SK-N-SH treated with all-trans-retinoic acid at 6 μM for 48 hours (cell line): Measurements from ENCODE around the gene QSER1.

ENCODE experiments used
- ATAC-seq: fragments of 200-7000 bp; cut with Tn5 transposase; 3 replicates; pipeline ENCODE4 v1.9.1; 2020; ENCODE audit warnings: mild to moderate bottlenecking, moderate library complexity
- ARNTL ChIP-seq: fragments of 450-650 bp; formaldehyde crosslinking; IDR thresholded peaks from 2 replicates; pipeline ENCODE4 v1.5.0; 2020; ENCODE audit warnings: low read depth, mild to moderate bottlenecking, moderate library complexity, borderline replicate concordance
- BACH2 ChIP-seq: fragments of 250-450 bp; sonication (Bioruptor Pico); IDR thresholded peaks from 2 replicates; pipeline ENCODE4 v1.9.0; 2021; ENCODE audit warnings: mild to moderate bottlenecking, borderline replicate concordance
- CREB5 ChIP-seq: fragments of 250-450 bp; sonication (Bioruptor Pico); IDR thresholded peaks from 2 replicates; pipeline ENCODE4 v1.5.1; 2020; ENCODE audit warnings: low read depth, mild to moderate bottlenecking, moderate library complexity
- CSDC2 ChIP-seq: fragments of 250-450 bp; sonication (Bioruptor Pico); IDR thresholded peaks from 2 replicates; pipeline ENCODE4 v1.5.0; 2020; ENCODE audit warnings: mild to moderate bottlenecking, moderate library complexity
- CSRNP3 ChIP-seq: fragments of 250-450 bp; sonication (Bioruptor Pico); IDR thresholded peaks from 2 replicates; pipeline ENCODE4 v1.5.1; 2021; ENCODE audit warnings: mild to moderate bottlenecking, moderate library complexity
- ESRRG ChIP-seq: fragments of 250-450 bp; sonication (Bioruptor Pico); IDR thresholded peaks from 2 replicates; pipeline ENCODE4 v1.6.1; 2021; ENCODE audit warnings: mild to moderate bottlenecking
- GLIS3 ChIP-seq: fragments of 250-450 bp; sonication (Bioruptor Pico); IDR thresholded peaks from 2 replicates; pipeline ENCODE4 v1.5.0; 2020; ENCODE audit warnings: mild to moderate bottlenecking, moderate library complexity
- OSR1 ChIP-seq: fragments of 250-450 bp; sonication (Bioruptor Pico); IDR thresholded peaks from 2 replicates; pipeline ENCODE4 v1.8.0; 2022; ENCODE audit warnings: moderate library complexity, mild to moderate bottlenecking, inconsistent platforms
- PATZ1 ChIP-seq: fragments of 250-450 bp; sonication (Bioruptor Pico); IDR thresholded peaks from 2 replicates; pipeline ENCODE4 v1.8.0; 2020; ENCODE audit warnings: mild to moderate bottlenecking, moderate library complexity, borderline replicate concordance
- POU6F1 ChIP-seq: fragments of 250-450 bp; sonication (Bioruptor Pico); IDR thresholded peaks from 2 replicates; pipeline ENCODE4 v1.8.0; 2021; ENCODE audit warnings: low read depth, mild to moderate bottlenecking, moderate library complexity, borderline replicate concordance
- RARB ChIP-seq: fragments of 250-450 bp; sonication (Bioruptor Pico); IDR thresholded peaks from 2 replicates; pipeline ENCODE4 v1.8.0; 2021; ENCODE audit warnings: mild to moderate bottlenecking, moderate library complexity
- TCF4 ChIP-seq: fragments of 250-450 bp; sonication (Bioruptor Pico); IDR thresholded peaks from 2 replicates; pipeline ENCODE4 v1.8.0; 2021; ENCODE audit warnings: mild to moderate bottlenecking, moderate library complexity, borderline replicate concordance
- TOX ChIP-seq: fragments of 250-450 bp; sonication (Bioruptor Pico); IDR thresholded peaks from 2 replicates; pipeline ENCODE4 v1.8.0; 2021; ENCODE audit warnings: mild to moderate bottlenecking, moderate library complexity, borderline replicate concordance
- TSHZ2 ChIP-seq: fragments of 250-450 bp; sonication (Bioruptor Pico); IDR thresholded peaks from 2 replicates; pipeline ENCODE4 v1.5.0; 2020; ENCODE audit warnings: mild to moderate bottlenecking, moderate library complexity
- ZC3H10 ChIP-seq: fragments of 250-450 bp; sonication (Bioruptor Pico); IDR thresholded peaks from 2 replicates; pipeline ENCODE4 v1.5.1; 2021; ENCODE audit warnings: mild to moderate bottlenecking, moderate library complexity
- ZFP3 ChIP-seq: fragments of 250-450 bp; sonication (Bioruptor Pico); IDR thresholded peaks from 2 replicates; pipeline ENCODE4 v1.5.0; 2020; ENCODE audit warnings: mild to moderate bottlenecking, moderate library complexity
- ZFP30 ChIP-seq: fragments of 450-650 bp; formaldehyde crosslinking; IDR thresholded peaks from 2 replicates; pipeline ENCODE4 v1.5.0; 2022; ENCODE audit warnings: mild to moderate bottlenecking, moderate library complexity
- ZNF565 ChIP-seq: fragments of 450-650 bp; formaldehyde crosslinking; conservative IDR thresholded peaks from 2 replicates; pipeline ENCODE4 v1.5.0; 2020; ENCODE audit warnings: low read depth, mild to moderate bottlenecking, moderate library complexity
- ZNF70 ChIP-seq: fragments of 450-650 bp; formaldehyde crosslinking; IDR thresholded peaks from 2 replicates; pipeline ENCODE4 v1.5.0; 2020; ENCODE audit warnings: mild to moderate bottlenecking, moderate library complexity
- ZNF8 ChIP-seq: fragments of 450-650 bp; formaldehyde crosslinking; IDR thresholded peaks from 2 replicates; pipeline ENCODE4 v1.5.0; 2020; ENCODE audit warnings: mild to moderate bottlenecking, moderate library complexity

Gene QSER1

GRCh38 chr11:32918427-32918826, 25.8 kb downstream of the QSER1 start:
- TF ChIP-seq ARNTL, result no peak
- TF ChIP-seq GLIS3, result no peak
- TF ChIP-seq RARB (CRISPR knock-in tag), result no peak
- TF ChIP-seq TSHZ2 (CRISPR knock-in tag), result no peak
- no peak for TF ChIP-seq POU6F1
- TF ChIP-seq TCF4 (CRISPR knock-in tag), result no peak
- TF ChIP-seq CSRNP3, result no peak
- TF ChIP-seq BACH2, result no peak
- no peak for TF ChIP-seq ZFP30 (CRISPR knock-in tag)
- TF ChIP-seq ZFP3 (CRISPR knock-in tag), result no peak
- TF ChIP-seq OSR1, result no peak
- TF ChIP-seq ZNF70 (CRISPR knock-in tag), result no peak
- TF ChIP-seq PATZ1 (CRISPR knock-in tag), result no peak
- TF ChIP-seq TOX (CRISPR knock-in tag), result no peak
- no peak for TF ChIP-seq ZNF8
- no peak for TF ChIP-seq ZC3H10 (CRISPR knock-in tag)
- TF ChIP-seq CSDC2, result no peak
- TF ChIP-seq, all 23 proteins: peak for 0
- ATAC-seq, result peak; percentile 70

GRCh38 chr11:32919338-32919737, 26.7 kb downstream of the QSER1 start:
- no peak for ATAC-seq

More at GRCh38 chr11:32919338-32919737, 26.7 kb downstream of the QSER1 start:
- TF ChIP-seq ARNTL, result no peak
- no peak for TF ChIP-seq ZNF70 (CRISPR knock-in tag)
- no peak for TF ChIP-seq CSDC2
- TF ChIP-seq CREB5 (CRISPR knock-in tag), result no peak
- no peak for TF ChIP-seq ESRRG (CRISPR knock-in tag)
- TF ChIP-seq ZNF565 (CRISPR knock-in tag), result no peak
- no peak for TF ChIP-seq ZC3H10 (CRISPR knock-in tag)
- TF ChIP-seq POU6F1, result no peak
